Dermis blood vessel endothelial cell (primary cell): ENCODE measurements around the gene MAP3K14. TPM values are rescaled to one million over a fixed set of nuclear protein-coding genes. Genes with fewer than 3 reads are reported as not detected.

ENCODE experiments used
- DNase-seq: peaks from one replicate; pipeline ENCODE4 v3.0.0; 2010
- total RNA-seq: library from RNA; depleted of rRNA; stranded (reverse); fragments of >200 nt; gene quantifications from 2 replicates; pipeline ENCODE4 v1.2.3, GENCODE V29; 2014

The MAP3K14 gene
- total RNA-seq, 1 donor from 2014 or later = 3.2 TPM

DNA sequence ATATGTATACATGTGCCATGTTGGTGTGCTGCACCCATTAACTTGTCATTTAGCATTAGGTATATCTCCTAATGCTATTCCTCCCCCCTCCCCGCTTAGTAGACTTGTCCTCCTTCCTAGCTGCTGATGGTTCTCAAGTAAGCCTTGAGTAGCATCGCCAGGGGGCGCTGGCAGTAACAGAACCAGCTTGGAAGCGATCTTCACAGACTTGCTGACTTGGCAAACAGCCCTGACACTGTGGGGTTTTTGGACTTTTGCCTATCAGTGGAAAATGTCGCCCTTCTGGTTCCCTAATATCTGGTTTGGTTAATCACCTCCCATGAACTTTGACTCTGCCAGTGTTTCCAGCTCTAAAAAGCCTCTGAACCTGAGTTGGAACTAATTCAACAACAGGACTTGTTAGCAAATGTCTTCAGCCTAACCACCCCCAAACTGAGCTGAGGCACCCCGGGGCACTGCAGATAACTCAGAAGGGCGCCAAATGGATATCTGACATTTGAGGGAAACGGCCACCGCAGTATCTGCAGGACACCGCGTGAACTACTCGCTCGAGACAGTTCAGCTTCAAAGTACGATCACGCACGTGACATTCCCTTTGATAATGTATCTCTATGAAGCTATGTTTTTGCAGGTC is 39.5 kb downstream of the MAP3K14 start:
- peak; percentile 98 for DNase-seq

DNA sequence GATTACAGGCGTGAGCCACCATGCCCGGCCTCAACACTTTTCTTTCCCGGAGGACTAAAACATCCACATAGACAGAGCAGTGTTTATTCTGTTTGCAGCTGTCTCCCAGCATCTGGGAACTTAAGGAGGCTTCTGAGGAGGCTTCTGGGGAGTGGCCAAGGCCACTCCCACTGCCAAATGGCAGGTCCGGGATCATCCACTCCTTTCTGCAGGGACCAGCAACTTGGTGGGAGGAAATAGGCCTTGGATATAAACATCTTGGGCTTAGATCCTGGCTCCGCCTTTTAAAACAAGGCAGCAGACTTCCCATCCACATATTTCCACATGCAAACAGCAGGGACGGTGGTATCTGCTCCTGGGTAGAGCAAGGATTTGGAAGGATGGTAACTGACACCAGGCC is 40.8 kb downstream of the MAP3K14 start:
- no peak for DNase-seq

DNA sequence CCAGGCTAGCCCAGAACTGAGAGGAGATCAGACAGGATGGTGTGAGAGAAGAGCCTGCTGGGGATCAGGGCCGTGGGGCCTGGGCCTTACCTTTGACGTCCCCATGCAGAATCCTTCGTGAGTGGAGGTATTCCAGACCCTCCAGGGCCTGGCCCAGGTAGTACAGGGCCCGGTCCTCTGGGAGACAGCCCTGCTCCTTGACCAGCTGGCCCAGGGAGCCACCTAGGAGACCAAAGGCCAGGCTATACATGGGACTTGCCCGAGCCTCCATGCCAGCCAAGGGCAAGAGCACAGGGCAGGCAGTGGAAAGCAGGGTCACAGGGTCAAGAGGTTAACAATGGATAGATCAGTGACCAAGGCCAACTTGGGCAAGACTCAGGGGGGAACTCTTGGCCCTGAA is 42.8 kb downstream of the MAP3K14 start:
- DNase-seq = no peak

DNA sequence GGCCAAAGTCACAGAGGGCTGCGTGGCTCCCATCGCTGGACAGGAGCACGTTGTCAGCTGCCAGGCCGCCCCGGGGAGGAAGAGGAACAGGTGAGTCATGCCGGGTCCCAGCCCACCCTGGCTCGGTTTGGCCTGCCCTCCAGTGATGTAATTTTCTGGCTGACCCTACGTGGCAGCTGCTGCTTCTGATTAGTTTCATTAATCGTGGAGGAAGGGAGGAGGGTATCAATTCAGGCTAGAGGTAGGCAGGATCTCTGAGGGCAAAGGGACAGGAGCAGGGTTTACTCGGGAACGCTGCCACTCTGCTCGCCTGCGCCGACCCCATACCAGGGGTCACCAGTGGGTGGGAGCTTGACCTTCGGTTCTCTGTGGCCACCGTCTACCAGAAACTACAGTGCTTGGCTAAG is 43.3 kb downstream of the MAP3K14 start:
- peak; percentile 73 for DNase-seq

DNA sequence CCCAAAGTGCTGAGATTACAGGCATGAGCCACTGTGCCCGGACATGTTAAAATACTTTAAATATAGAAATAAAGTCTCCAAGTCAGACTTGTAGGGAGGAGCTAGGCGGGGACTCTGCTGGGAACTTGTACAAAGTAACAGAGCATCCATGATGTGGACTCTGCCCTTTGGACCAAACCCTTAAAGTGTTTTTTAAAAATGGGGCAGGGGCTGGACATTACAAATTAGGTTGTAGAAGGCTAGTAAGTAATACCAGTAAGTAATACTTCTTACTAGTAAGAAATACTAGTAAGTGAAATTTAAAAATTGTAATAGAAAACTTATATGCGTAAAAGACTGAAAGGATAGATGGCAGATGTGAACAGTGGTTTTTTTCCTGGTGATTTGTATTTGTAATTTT is 45.2 kb downstream of the MAP3K14 start:
- DNase-seq = no peak

DNA sequence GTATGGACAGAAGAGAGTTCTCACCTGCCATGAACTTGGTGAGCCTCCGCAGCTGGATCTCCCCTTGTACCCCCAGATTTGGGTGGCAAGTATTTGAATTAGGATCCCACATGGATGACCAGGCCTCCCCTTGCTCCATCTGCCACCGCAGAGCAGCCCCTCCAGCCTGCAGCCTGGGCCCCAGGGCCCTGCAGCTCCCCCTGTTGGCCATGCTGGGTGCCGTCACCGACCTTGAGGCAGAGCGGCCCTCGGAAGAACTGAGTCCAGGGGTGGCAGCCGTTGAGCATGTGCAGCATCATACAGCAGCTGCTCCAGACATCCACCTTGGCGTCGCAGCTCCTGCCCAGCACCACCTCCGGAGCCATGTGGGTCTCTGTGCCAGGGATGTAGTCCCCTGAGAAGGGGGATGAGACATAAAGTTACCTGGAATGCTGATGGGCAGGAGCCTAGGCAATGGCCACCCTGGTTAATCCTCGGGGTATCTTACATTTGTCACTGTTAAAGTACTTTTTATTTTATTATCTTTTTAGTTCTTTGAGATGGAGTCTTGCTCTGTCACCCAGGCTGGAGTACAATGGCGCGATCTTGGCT is 45.9 kb downstream of the MAP3K14 start:
- DNase-seq = peak; percentile 39

DNA sequence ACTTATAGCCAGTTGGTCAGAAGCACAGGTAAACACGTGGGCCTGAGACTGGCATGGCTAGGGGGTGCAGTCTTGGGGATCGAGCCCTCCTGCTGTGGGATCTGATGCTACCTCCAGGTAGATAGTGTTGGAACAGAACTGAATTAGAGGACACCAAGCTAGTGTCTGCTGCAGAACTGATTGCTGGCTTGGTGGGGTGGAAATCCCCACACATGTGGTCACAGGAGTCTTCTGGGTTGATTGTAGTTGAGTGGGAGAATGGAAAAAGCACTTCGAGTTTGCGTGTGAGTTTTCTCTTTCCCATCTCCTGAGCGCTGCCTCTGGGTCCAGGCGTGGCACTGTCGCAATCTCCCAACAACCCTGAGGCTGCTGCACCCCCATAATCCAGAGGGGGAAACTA is 46.9 kb downstream of the MAP3K14 start:
- DNase-seq = no peak

DNA sequence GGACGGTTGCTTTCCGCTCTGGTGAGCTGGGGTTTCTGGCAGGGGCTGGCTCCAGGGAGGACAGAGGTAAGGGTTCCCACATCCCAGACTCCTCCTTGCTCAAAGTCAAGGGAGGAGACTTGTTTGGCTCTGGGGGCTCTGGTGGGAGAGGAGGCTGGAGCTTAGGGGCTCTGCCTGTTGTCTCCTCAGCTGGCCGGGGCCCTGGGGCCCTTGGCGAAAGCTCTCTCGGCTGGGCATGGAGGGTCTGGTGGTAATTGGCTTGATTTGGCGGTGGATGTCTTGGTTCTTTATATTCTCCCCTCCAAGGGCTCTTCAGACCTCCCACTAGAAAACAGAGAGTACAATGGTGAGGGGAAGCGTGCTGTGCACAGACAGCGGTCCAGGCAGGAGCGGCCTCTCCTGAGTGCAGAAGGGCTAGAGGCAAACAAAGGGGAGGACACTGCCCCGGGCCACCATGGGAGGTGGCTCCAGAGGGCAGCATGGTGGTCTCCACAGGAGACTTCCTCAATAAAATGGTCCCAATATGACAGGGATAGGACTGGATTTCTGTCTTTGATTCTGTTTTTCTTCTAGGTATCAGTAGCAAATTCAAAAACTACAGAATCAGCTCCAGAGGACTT is 49.3 kb downstream of the MAP3K14 start:
- no peak for DNase-seq

DNA sequence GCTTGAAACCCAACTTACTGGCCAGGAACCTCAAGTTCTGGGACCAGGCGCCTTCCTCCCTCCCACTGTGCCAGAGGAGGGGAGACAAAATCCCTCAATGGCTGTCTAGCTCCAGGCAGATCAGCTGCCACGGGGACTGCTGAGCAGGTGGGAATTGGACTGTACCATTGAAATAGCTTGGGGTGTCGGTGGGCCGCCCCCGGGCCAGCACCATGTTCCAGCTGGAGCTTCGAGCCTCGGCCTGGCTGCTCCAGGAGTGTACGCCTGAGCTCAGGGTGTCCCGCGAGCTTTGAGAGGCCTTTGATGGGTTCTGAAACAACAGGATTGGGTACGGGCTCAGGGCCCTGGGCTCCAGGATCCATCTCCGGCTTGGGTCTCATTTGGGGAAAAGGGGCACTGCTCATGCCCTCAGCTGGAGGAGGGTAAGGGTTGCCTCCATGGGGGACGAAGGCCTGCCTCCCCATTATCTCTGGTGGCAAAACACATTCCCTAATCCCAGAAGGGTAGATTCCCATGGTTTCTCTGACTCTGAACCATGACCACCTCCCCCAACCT is 50.4 kb downstream of the MAP3K14 start:
- no peak for DNase-seq

DNA sequence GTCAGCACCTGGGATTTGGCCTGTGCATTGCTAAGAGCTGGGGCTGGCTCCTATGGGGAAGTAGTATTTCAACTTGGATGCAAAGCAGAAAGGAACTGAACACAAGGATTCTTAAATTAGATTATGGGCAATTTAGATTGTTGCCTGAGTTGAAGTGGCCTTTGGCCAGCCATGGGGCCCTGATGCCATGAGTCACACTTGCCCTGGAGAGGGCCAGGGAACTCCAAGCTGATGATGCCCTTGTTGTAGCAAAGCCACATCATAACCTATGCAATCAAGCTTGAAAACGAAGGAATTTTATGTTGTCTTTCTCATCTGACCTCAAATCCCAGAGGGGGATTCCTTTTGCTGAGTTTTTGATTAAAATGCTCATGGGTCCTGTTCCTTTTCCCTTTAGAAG is 51.0 kb downstream of the MAP3K14 start:
- DNase-seq = peak; percentile 28

DNA sequence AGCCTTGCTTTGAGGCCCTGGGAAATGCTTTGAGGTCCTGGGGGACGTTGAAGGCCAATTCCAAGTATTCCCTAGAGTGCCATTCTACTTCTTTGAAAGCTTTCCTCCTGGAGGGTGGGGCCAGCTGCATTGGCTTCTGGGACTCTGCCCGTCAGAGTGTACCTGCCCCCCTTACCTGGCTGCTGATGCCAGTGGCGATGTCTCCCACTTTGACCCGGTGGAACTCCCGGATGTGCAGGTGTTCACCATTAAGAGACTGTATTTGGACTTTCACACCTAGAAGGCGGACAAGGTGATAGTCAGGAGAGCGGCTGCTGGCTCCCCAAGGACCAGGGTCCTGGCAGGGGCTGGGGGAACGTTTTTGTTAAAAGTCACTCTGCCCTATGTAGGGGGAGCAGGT is 51.8 kb downstream of the MAP3K14 start:
- DNase-seq = no peak

DNA sequence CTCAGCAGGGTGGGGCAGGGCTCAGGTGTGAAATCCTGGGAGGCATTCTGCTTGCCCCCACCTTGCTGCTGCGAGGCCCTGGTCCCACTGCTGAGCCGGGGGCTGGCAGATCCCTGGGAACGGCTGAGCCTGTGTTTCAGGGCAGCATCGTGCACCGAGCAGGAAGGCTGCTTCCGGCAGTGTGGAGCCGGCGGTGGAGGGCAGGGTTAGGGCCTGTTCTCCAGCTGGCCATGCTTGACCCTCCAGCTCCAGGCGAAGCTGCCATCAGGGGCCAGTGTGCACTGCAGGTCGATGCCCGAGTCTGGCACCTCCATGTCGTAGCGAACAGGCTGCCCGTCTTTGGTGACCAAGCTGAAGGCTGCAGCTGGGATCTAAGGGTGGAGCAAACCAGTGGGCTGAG is 52.4 kb downstream of the MAP3K14 start:
- DNase-seq = no peak

DNA sequence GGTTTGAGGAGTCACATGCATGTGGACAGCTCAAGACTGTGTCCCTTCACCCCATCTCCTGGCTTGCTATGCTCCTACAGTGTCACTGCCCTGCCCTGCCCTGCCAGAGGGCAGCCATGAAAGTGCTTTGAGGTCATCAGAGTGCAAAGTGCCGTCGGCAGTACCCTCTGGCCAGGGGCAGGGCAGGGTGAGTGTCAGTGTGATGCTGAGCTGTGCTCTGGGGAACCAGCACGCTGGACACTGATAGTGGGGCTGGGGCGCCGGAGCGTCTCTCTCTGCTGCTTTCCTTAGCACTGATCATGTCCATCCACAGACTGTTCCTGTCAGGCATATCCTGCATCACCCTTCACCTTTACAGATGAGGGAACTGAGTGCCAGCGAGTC is 53.4 kb downstream of the MAP3K14 start:
- no peak for DNase-seq

DNA sequence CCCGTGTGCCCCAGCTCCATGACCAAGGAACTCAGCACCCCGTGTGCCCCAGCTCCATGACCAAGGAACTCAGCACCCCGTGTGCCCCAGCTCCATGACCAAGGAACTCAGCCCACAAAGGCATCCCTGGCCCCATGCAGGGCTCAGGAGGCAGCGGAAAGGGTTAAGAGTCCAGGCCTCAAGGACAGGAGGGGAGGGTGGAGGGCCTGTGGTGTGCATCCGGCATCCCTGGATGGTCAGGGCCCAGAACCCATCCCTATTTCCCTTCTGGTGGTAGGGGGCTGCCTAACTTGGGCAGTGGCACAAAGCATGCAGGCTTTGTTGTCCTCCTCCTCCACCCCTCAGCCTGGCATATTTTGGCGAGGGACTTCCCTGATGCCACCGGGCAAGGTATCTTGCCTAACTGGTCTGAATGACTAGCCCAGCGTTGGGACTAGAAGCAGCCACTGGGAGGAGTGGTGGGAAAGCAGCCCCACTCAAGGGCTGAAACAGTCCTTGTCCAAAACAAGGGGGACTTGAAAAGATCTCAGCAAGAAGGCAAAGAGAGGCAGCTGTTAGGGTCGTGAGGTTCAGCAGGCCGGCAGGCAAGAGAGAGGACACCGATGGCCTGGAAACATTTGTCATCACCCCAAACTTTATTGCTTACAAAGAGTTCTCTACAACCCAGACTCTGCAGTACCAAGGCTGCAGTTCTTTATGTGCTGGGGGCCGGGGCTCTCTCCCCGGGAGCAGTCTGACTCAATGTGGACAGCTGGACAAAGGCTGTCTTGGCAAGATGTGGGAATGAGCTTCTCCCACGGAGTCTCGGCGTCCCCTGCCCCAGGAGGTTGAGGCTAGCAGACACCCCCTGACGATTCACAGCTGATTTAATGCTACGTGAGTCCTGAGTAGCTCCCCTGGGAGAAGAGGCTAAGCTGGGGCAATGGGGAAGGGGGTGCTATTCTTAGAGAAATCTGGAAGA is 54.0 kb downstream of the MAP3K14 start:
- DNase-seq = no peak

DNA sequence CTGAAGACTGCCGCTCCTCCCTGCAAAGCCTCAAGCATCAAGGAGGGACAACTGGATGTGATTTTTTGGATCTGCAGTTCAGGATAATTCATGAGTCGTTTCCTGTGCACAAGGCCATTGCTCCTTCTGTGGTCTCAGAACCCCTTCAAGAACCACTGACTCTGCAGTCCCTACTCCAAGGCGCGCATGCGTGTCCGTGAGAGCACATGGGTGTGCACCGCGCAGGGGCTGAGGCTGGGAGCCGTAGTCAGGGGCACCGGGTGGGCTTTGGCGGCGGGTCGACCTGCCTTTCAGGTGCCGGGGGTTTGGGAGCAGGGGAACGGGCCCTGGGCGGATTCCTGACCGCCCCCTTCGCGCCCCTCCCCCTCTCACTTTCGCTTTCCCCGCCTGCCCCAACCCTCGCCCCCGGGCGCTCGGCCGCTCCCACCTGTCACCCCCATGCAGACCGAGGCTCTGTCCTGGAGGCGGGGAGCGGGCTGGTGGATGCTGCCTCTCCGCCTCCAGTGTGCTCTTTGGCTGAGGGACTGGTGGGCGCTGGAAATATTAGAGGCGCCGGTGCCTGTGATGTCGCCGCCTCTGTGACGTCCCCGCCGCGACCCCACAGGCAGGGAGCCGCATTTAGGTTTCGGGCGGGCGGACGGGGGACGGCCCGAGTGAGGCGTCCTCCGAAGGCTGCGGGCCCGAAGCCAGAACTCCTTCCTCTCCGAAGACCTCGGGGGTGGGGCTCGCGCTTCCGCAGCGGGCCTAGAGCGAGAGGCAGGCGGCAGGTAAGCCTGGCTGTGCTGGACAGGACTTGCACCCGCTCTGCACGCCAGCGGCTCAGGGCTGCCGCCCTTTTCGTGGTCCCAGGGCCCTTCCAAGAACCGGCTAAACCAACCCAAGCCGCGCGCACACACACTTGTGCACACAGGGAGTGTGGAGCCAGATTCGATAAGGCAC is 55.0 kb downstream of the MAP3K14 start, which contains the start of gene SPATA32:
SPATA32 (minus strand) TSS at position 518 of the 939 bp plus-strand sequence; CDS start at position 440, 78 bp downstream.
- DNase-seq = peak; percentile 61

DNA sequence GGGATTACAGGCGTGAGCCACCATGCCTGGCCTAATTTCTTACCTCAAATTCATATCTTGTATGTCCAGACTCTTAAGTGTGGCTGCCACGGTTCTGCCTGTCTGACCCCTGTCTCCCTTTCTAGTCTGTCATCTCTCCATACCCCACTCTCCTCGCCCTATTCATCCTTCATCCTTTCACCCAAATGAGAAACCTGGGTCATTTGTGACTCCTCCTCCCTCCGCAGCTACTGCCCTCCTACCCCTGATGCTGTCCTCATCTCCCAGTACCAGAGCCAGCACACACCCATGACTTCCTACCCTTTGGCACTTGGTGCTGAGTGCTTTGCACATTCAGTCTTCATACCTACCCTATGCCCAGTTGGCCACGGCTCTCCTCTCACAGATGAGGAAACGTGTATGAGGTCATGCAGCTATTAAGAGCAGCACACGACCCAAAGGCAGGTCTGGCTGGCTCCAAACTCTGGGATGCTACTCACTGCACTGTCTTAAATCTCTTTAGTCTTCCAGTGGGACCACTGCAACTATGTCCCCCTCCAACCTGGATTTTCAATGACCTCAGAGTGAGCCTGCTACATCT is 56.5 kb downstream of the MAP3K14 start:
- no peak for DNase-seq

DNA sequence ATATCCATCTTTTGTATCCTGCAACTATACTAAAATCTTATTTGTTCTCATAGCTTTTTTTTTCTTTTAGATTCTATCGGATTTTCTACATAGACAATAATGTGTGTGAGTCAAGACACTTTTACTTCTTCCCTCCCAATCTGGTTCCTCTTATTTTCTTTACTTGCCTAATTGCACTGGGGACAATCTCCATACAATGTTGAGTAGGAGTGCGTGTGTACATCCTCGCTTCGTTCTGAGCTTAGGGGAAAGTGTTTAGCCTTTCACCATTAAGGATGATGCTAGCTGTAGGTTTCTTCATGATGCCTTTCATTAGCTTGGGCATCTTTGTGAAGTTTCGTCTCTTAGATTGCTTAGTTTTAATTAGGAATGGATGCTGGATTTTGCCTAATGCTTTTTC is 57.8 kb downstream of the MAP3K14 start:
- DNase-seq = no peak

DNA sequence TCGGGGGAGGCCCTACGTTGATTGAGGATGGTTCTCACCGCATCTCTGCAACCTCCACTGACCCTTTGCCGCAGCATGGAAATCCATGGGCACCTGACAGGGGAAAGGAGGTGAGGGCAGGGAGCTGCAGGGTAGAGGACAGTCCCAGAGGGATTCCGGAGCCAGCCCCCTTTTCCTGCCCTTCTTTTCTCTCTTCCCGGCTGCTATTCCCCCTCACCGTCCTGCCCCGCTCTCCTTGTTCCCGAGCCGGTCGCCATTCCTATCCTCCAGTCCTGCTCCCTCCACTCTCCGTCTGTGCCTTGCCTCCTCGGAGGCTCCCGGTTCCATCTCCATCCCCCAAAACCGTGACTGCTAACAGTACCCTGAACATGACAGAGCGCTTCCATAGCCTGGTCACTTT is 59.7 kb downstream of the MAP3K14 start:
- DNase-seq = no peak

DNA sequence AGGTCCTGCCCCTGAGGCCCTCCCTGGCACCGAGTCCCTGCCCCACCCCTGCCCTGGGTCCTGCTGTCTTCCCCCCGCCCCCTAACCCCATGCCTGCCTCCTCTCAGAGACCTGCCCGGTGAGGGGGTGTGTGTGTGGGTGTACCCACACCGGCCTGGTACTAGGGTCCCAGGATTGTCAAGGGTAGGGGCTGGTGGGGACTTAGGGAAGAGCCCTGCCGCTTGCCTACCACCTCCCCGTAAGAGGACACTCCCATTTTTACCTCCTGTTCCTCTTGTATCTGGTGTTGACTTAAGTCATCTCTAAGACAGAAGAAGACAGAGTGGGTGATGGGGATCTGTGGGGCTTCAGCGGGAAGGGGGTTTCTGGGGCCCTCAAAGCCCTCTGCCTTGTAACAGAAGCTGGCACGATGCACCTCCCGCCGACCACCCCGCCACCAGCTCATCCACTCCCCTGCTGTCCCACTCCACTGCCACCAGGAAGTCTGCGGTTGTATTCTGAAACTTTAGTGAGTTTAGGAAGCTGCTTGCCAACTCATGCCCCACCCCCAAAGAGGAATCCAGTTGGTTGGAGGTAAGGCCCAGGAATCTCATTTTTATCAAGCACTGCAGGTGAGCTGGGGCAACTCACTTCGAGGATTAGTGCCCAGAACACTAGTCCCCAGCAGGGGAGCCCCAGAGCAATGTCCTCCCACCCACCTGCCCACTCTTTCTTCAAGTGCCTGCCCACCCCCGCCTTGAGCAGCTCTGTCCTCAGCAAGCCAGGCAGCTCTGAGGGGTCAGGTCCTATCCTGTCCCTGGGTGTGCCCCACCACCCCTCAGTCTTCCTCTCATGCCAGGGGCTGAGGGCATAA is 60.5 kb downstream of the MAP3K14 start:
- no peak for DNase-seq

DNA sequence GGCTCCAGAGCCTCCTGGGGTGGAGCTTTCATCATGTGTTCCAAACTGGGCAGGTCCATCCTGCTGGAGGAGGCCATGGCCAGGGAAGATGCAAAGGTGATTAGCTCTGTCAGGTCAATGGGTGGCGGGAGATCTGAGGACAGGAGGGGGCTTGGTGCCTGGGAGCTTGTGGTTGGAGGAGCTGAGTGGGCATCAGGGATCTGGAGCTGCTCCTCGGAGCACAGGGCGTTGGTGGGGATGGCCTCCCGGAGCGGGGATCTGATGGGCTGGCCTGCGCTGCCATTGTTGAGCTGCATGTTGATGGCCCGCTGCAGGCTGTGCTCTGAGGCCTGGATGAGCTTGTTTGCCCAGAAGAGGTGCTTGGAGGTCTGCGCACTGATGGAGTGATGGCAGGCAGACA is 61.5 kb downstream of the MAP3K14 start:
- DNase-seq = no peak
